AG09319 (cell line): ENCODE measurements around the gene NPHP1.
A peak's percentile ranks its signal among the peaks of the same experiment; 100 is the strongest.
"Not testable (repeated sequence)": the region's sequence is repeated elsewhere in the genome, so short reads cannot be mapped to it uniquely, and the experiment has no call there.

Experiments
- DNase-seq: peaks from one replicate; pipeline ENCODE4 v3.0.0-alpha.2; 2010; ENCODE audit warnings: low read depth; ENCODE audit errors: extremely low read depth
- TF ChIP-seq, protein P1 (sequence below): IDR thresholded peaks from 2 replicates; pipeline ENCODE4 v1.5.1; 2011; ENCODE audit warnings: low read depth, mild to moderate bottlenecking, inconsistent platforms, low read length, moderate library complexity

Gene NPHP1

GRCh38 chr2:110167326-110168000 is 37.4 kb downstream of the NPHP1 start:
- TF ChIP-seq, protein P1, sequence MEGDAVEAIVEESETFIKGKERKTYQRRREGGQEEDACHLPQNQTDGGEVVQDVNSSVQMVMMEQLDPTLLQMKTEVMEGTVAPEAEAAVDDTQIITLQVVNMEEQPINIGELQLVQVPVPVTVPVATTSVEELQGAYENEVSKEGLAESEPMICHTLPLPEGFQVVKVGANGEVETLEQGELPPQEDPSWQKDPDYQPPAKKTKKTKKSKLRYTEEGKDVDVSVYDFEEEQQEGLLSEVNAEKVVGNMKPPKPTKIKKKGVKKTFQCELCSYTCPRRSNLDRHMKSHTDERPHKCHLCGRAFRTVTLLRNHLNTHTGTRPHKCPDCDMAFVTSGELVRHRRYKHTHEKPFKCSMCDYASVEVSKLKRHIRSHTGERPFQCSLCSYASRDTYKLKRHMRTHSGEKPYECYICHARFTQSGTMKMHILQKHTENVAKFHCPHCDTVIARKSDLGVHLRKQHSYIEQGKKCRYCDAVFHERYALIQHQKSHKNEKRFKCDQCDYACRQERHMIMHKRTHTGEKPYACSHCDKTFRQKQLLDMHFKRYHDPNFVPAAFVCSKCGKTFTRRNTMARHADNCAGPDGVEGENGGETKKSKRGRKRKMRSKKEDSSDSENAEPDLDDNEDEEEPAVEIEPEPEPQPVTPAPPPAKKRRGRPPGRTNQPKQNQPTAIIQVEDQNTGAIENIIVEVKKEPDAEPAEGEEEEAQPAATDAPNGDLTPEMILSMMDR = no peak

GRCh38 chr2:110166266-110166665 is 38.5 kb downstream of the NPHP1 start:
- TF ChIP-seq, protein P1 = no peak
- DNase-seq = no peak

More at GRCh38 chr2:110167326-110168000, 37.4 kb downstream of the NPHP1 start:
- DNase-seq = no peak

- TF ChIP-seq, protein P1 = peak; percentile 78
- DNase-seq = peak; percentile 28
Measured at GRCh38 chr2:110157153-110157793, 47.5 kb downstream of the NPHP1 start.

DNA sequence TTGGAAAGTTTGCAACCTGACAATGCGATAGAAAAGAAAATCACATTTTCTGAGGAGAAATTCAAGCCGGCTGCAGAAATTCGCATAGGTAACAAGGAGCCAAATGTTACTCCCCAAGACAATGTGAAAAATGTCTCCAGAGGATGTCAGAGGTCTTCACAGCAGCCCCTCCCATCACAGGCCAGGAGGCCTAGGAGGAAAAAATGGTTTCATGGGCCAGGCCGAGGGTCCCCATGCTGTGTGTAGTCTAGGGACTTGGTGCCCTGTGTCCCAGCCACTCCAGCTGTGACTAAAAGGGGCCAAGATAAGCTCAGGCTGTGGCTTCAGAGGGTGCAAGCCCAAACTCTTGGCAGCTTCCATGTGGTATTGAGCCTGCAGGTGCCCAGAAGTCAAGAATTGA is 50.0 kb downstream of the NPHP1 start:
- DNase-seq = not testable (repeated sequence)

DNA sequence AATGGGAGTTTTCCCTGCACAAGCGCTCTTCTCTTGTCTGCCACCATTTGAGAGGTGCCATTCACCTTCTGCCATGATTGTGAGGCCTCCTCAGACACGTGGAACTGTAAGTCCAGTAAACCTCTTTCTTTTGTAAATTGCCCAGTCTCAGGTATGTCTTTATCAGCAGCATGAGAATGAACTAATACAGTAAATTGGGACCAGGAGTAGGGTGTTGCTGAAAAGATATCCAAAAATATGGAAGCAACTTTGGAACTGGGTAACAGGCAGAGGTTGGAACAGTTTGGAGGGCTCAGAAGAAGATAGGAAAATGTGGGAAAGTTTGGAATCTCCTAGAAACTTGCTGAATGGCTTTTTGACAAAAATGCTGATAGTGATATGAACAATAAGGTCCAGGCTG is 50.6 kb downstream of the NPHP1 start:
- DNase-seq = not testable (repeated sequence)

DNA sequence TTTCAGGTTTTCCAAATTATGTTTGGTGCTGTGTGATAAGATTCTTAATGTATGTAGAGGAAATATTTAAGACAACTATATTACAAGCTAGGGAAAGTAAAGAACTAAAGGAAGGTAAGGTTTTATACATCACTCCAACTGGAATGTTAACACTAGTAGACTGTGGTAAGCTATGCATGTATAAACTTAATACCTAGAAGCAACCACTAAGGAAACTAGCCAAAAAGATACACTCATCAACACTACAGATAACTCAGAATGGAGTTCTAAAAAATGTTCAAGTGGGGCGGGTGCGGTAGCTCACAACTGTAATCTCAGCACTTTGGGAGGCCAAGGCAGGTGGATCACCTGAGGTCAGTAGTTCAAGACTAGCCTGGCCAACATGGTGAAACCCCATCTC is 51.4 kb downstream of the NPHP1 start:
- DNase-seq = no peak
- TF ChIP-seq, protein P1 = no peak

- TF ChIP-seq, protein P1 = no peak
- DNase-seq = no peak
Measured at GRCh38 chr2:110152943-110153342, 51.9 kb downstream of the NPHP1 start.

DNA sequence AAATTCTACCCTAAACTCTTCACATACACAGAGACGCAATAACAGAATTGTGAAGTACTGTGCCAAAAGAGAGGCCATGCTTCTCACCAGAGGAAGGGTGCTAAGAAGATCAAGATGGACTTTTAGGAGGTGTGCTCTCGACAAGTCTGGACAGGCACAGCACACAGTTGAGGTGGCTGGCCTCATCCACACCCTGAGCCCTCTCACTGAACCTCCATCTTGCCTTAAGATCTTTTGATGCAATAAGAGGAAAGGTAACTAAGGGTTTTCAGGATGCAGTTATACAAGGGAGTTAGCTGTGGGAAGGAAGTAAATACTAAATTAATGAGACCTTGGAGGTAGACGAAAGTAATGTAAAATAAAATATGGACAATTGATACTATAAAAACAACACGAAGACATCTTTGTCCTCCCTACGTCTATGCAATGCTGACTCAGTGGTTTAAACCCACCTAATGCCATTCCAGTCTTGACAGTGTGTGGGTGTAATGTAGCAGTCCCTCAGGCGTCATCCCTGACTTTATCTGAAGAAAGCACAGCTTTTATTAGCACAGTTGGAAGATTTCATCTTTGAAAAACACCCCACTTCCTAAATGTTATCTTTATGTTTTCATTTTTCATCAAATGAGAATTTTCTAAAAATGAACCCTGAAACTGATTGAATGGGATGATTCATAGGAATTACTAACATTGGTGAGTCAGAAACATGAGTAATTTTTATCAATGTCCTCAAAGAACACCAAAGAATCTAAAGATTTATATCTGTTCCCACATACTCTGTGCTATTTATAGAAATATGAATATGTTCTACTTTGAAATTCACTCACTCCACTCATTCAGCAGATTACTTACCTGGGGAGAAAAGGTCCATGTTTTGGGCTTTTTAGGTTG is 55.2 kb downstream of the NPHP1 start:
- peak; percentile 5 for DNase-seq
- TF ChIP-seq, protein P1 = no peak
